SJSA1 (cell line): ENCODE results near the gene WT1. TPM values are rescaled to one million over a fixed set of nuclear protein-coding genes. Genes with fewer than 3 reads are reported as not detected.
"Not testable (repeated sequence)": the region's sequence is repeated elsewhere in the genome, so short reads cannot be mapped to it uniquely, and the experiment has no call there.

Experiments used
- DNase-seq, 2 experiments: peaks; one replicate each; pipeline ENCODE4 v3.0.0-alpha.2; 2015 to 2020; ENCODE audit warnings: low spot score in 2 of 2, low read depth in 1 of 2
- H3K27ac ChIP-seq: fragments of 250-450 bp; sonication (Bioruptor Pico); 2 replicates; pipeline ENCODE4 v1.5.1; 2020; ENCODE audit warnings: mild to moderate bottlenecking, moderate library complexity
- H3K27me3 ChIP-seq: fragments of 250-450 bp; sonication (Bioruptor Pico); replicated peaks from 2 replicates; pipeline ENCODE4 v1.5.1; 2020; ENCODE audit warnings: mild to moderate bottlenecking, moderate library complexity
- H3K36me3 ChIP-seq: fragments of 250-450 bp; sonication (Bioruptor Pico); 2 replicates; pipeline ENCODE4 v1.5.1; 2020; ENCODE audit warnings: mild to moderate bottlenecking
- H3K4me1 ChIP-seq: fragments of 250-450 bp; sonication (Bioruptor Pico); replicated peaks from 2 replicates; pipeline ENCODE4 v1.6.1; 2021; ENCODE audit warnings: mild to moderate bottlenecking
- H3K4me3 ChIP-seq: fragments of 250-450 bp; sonication (Bioruptor Pico); 2 replicates; pipeline ENCODE4 v1.5.1; 2020; ENCODE audit warnings: mild to moderate bottlenecking
- H3K9me3 ChIP-seq: fragments of 250-450 bp; sonication (Bioruptor Pico); replicated peaks from 2 replicates; pipeline ENCODE4 v1.5.1; 2020; ENCODE audit warnings: mild to moderate bottlenecking
- total RNA-seq: library from RNA; depleted of rRNA; stranded (reverse); fragments of >200 nt; shearing (Covaris generic); gene quantifications from 2 replicates; pipeline ENCODE4 v1.2.3, GENCODE V29; 2014; rRNA removed

Gene WT1
- not detected in 2 replicates for total RNA-seq

DNA sequence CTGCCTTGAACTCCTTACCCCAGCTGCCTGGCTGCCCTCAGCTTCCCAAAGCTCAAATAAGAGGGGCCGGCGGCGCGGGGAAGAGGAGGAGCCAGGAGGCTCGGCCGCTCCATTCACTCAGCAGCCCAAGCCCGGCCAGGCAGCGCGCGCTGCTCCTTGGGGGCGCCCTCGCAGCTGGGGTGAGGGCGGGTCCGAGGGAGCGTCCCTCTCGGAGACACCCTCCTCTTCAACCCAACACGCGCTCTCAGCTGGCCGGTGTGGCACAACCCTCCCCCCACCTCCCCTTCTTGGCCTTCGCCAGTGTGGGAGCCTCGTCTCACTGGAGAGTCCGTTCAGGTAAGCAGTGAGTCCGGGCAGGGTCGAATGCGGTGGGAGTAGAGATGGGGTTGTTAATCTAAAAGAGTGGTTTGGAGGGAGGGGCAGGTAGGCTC lies at the start of gene WT1:
WT1 (minus strand) TSS at position 29 of the 431 bp plus-strand sequence.
- H3K9me3 ChIP-seq, result no peaks in the 10 kb centered on the region
- H3K4me1 ChIP-seq, result no peaks in the 10 kb centered on the region; the same call in 1 of the 2 replicates
- H3K27me3 ChIP-seq, result peaks cover 89% of the 10 kb centered on the region
- no peak within 1 kb of the TSS for H3K4me3 ChIP-seq
- DNase-seq, result no peak
- H3K27ac ChIP-seq, result no peak within 1 kb of the TSS
- H3K36me3 ChIP-seq, result no peaks in the 10 kb centered on the region

DNA sequence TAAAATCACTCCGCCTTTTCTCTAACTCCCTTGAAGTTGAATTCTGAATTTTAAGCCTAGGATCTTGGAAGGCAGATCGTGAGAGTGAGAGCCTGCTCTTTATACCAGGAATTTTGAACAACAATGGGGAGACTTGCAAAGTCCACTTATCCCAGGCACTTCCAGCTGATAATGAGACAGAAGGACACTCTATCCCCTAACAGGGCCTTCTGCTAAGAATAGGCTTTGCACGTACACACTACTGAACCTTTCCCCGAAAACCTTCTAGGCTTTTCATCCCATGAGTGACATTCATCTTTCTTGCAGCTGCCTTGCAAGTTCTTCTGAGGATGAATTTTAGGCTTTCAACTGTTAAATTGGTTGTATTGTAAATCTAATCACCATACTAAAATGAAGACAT lies 44.0 kb upstream of the WT1 start:
- H3K36me3 ChIP-seq, result no peaks in the 10 kb centered on the region
- H3K27me3 ChIP-seq, result peaks cover 5% of the 10 kb centered on the region; the same call in 1 of the 2 replicates
- no peak overlapping the region for H3K4me3 ChIP-seq
- no peaks in the 10 kb centered on the region for H3K9me3 ChIP-seq
- H3K27ac ChIP-seq, result no peak overlapping the region
- no peaks in the 10 kb centered on the region for H3K4me1 ChIP-seq
- DNase-seq, result no peak

- Histone ChIP-seq H3K36me3 (no peaks in the 10 kb centered on the region), H3K27me3 (peaks cover 5% of the 10 kb centered on the region; the same call in 1 of the 2 replicates), H3K4me3 (no peak overlapping the region), H3K4me1 (no peaks in the 10 kb centered on the region), H3K9me3 (no peaks in the 10 kb centered on the region), H3K27ac (no peak overlapping the region)
- DNase-seq, result no peak
Observed at GRCh38 chr11:32478277-32478731, 43.0 kb upstream of the WT1 start.

DNA sequence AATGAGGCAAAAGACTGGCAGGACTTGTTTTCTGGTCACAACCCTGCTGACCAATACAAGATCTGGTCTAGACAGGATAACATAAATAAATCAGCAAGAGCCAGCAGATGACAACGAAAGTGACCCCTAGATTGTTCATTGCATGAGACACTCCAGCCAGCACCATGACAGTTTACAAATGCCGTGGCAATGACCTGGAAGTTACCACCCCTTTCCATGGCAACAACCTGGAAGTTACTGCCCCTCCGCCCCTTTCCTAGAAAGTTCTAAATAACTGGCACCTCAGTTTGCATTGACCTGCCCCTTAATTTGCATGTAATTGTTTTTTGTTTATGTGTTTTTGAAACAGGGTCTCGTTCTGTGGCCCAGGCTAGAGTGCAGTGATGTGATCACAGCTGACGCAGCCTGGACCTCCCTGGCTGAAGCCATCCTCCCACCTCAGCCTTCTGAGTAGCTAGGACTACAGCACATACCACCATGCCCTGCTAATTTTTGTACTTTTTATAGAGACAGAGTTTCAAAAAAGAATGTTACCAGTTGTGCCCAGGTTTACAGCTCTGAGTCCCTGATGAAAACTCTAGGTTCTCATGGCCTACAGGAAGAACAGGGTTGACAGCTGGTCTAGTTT lies 38.1 kb upstream of the WT1 start:
- DNase-seq, result no peak
- H3K9me3 ChIP-seq, result no peaks in the 10 kb centered on the region
- H3K27me3 ChIP-seq, result 0 out of 2 replicates have a peak, but pooled peaks cover 5% of the 10 kb centered on the region
- H3K4me3 ChIP-seq, result no peak overlapping the region
- no peaks in the 10 kb centered on the region for H3K4me1 ChIP-seq
- no peak overlapping the region for H3K27ac ChIP-seq
- H3K36me3 ChIP-seq, result no peaks in the 10 kb centered on the region

DNA sequence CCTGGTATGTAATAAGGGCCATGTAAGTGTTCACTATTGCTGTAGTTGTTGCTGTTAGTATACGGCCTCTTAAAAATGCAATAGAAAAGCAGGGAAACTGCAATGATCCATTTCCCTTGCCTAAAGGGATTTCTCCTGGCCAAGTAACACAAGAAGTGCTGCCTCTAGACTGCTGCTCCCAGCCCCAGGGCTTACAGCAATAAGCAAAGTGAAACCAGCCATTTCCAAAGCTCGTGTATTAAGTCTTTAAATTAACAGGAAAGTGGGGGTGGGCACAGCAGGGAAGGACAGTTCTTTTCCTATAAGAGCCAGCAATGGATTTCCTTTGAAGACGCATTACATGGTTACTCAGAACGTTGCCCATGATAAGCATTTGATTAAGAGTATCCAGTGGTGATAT lies 36.9 kb upstream of the WT1 start:
- H3K4me1 ChIP-seq, result no peaks in the 10 kb centered on the region
- H3K27me3 ChIP-seq, result no peaks in the 10 kb centered on the region
- no peaks in the 10 kb centered on the region for H3K9me3 ChIP-seq
- no peak overlapping the region for H3K27ac ChIP-seq
- H3K4me3 ChIP-seq, result no peak overlapping the region
- H3K36me3 ChIP-seq, result no peaks in the 10 kb centered on the region
- DNase-seq, result no peak

GRCh38 chr11:32471544-32471943 lies 36.2 kb upstream of the WT1 start:
- H3K9me3 ChIP-seq, H3K27ac ChIP-seq, DNase-seq, H3K4me3 ChIP-seq, H3K27me3 ChIP-seq, H3K36me3 ChIP-seq, H3K4me1 ChIP-seq: not testable (repeated sequence)

GRCh38 chr11:32469791-32470190 lies 34.5 kb upstream of the WT1 start:
- Histone ChIP-seq H3K4me3 (no peak overlapping the region), H3K27ac (no peak overlapping the region), H3K27me3 (0 out of 2 replicates have a peak, but pooled peaks cover 4% of the 10 kb centered on the region), H3K36me3 (no peaks in the 10 kb centered on the region), H3K9me3 (no peaks in the 10 kb centered on the region), H3K4me1 (no peaks in the 10 kb centered on the region)
- DNase-seq, result no peak

- H3K4me3 ChIP-seq, result no peak overlapping the region
- no peak overlapping the region for H3K27ac ChIP-seq
- no peaks in the 10 kb centered on the region for H3K36me3 ChIP-seq
- H3K9me3 ChIP-seq, result no peaks in the 10 kb centered on the region
- no peaks in the 10 kb centered on the region for H3K4me1 ChIP-seq
- DNase-seq, result no peak
- peaks cover 4% of the 10 kb centered on the region; the same call in 1 of the 2 replicates for H3K27me3 ChIP-seq
Observed at GRCh38 chr11:32466279-32466915, 31.1 kb upstream of the WT1 start.

DNA sequence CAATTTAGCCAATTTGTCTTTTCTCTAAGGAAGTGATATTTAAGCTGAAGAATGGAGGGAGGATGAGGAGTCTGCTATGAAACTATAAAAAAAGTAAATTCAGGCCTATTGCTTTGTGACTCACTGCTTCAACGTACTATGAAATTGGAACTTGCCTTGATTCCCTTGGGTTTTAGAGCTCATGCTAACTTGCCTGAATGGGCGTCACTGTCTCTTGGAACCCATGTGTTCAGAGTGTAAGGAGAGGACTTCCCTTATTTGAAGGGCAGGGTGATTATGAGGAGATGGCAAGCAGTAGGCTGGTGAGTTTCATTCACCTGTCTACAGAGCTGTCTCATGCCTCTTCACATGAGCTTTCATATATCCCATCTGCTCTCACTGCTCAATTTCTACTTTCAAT lies 28.7 kb upstream of the WT1 start:
- no peaks in the 10 kb centered on the region for H3K9me3 ChIP-seq
- peaks cover 4% of the 10 kb centered on the region; the same call in 1 of the 2 replicates for H3K27me3 ChIP-seq
- H3K27ac ChIP-seq, result no peak overlapping the region
- H3K36me3 ChIP-seq, result no peaks in the 10 kb centered on the region
- H3K4me1 ChIP-seq, result no peaks in the 10 kb centered on the region
- no peak for DNase-seq
- H3K4me3 ChIP-seq, result no peak overlapping the region

DNA sequence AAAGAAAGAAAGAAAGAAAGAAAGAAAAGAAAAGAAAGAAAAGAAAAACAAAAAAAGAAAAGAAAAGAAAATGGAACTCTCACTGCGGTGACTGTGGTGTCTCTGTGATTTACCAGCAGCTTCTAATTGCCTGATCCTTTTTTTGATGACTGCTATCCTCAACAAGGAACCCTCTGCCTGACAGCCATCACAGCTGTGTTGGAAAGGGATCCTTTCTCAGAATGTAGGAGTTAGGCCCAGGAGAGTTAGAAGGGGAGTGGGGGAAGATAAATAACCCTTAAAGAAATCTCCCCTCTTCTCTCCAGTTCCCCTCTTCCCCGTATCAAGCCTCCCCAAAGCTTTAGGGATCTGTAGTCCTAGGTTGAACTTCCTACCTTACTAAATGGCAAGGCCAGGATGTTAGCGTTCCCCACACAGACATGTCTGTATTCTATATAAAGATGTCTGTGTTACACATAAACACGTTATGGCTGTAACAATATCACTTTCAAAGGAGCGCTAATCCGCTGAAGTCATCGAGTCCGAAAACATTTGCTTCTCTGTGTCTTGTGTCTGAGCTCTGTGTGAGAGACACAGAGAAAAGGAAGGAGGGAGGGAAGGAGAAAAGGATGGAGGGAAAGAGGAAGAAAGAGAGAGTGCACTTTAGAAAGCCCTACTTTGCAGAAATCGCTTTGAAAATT lies 26.8 kb upstream of the WT1 start:
- no peaks in the 10 kb centered on the region for H3K36me3 ChIP-seq
- H3K4me1 ChIP-seq, result no peaks in the 10 kb centered on the region
- H3K9me3 ChIP-seq, result no peaks in the 10 kb centered on the region
- no peak overlapping the region for H3K27ac ChIP-seq
- H3K27me3 ChIP-seq, result peaks cover 4% of the 10 kb centered on the region; the same call in 1 of the 2 replicates
- no peak overlapping the region for H3K4me3 ChIP-seq
- DNase-seq, result no peak

- Histone ChIP-seq H3K4me1 (no peaks in the 10 kb centered on the region), H3K27ac (no peak overlapping the region), H3K4me3 (no peak overlapping the region), H3K36me3 (no peaks in the 10 kb centered on the region), H3K27me3 (peaks cover 2% of the 10 kb centered on the region), H3K9me3 (no peaks in the 10 kb centered on the region)
- no peak for DNase-seq
Observed at GRCh38 chr11:32456864-32457263, 21.5 kb upstream of the WT1 start.

- no peaks in the 10 kb centered on the region for H3K4me1 ChIP-seq
- no peak overlapping the region for H3K27ac ChIP-seq
- H3K9me3 ChIP-seq, result no peaks in the 10 kb centered on the region
- H3K27me3 ChIP-seq, result peaks cover 2% of the 10 kb centered on the region
- no peak overlapping the region for H3K4me3 ChIP-seq
- DNase-seq, result no peak
- H3K36me3 ChIP-seq, result no peaks in the 10 kb centered on the region
Observed at GRCh38 chr11:32454993-32455392, 19.7 kb upstream of the WT1 start.

- no peak overlapping the region for H3K4me3 ChIP-seq
- no peaks in the 10 kb centered on the region for H3K4me1 ChIP-seq
- peaks cover 5% of the 10 kb centered on the region for H3K27me3 ChIP-seq
- no peaks in the 10 kb centered on the region for H3K36me3 ChIP-seq
- no peak overlapping the region for H3K27ac ChIP-seq
- no peaks in the 10 kb centered on the region for H3K9me3 ChIP-seq
- DNase-seq, result no peak
Observed at GRCh38 chr11:32451808-32452207, 16.5 kb upstream of the WT1 start.

DNA sequence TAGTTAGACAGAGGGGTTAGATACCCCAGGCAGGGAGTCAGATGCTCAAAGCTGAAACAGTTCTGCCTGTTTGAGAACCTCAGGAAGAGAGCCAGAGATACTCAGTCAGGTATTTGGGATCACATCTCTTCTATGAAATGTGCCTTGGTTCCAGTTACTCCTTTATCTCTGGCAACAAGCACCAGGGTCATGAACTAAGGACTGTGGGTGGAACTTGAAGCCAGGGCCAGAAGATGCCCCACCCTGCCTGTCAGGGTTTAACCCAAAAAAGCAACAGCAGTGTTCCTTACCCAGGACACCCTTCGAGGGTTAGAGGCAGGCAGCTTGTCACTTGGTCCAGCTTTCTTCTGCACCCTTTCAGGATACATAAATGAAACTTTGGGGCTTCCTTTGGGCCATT lies 15.0 kb upstream of the WT1 start:
- Histone ChIP-seq H3K4me3 (no peak overlapping the region), H3K4me1 (no peaks in the 10 kb centered on the region), H3K9me3 (no peaks in the 10 kb centered on the region), H3K36me3 (no peaks in the 10 kb centered on the region), H3K27me3 (peaks cover 5% of the 10 kb centered on the region; the same call in 1 of the 2 replicates), H3K27ac (no peak overlapping the region)
- no peak for DNase-seq
